Activated CD4-positive, alpha-beta T cell treated with anti-CD3 and anti-CD28 coated beads for 1 hour (primary cell): ENCODE data around the gene ODAD2.
"Not testable (repeated sequence)": the region's sequence is repeated elsewhere in the genome, so short reads cannot be mapped to it uniquely, and the experiment has no call there.

ENCODE experiments used
- DNase-seq: peaks from one replicate; pipeline ENCODE4 v3.0.0-alpha.2; 2020

The ODAD2 gene, protein sequence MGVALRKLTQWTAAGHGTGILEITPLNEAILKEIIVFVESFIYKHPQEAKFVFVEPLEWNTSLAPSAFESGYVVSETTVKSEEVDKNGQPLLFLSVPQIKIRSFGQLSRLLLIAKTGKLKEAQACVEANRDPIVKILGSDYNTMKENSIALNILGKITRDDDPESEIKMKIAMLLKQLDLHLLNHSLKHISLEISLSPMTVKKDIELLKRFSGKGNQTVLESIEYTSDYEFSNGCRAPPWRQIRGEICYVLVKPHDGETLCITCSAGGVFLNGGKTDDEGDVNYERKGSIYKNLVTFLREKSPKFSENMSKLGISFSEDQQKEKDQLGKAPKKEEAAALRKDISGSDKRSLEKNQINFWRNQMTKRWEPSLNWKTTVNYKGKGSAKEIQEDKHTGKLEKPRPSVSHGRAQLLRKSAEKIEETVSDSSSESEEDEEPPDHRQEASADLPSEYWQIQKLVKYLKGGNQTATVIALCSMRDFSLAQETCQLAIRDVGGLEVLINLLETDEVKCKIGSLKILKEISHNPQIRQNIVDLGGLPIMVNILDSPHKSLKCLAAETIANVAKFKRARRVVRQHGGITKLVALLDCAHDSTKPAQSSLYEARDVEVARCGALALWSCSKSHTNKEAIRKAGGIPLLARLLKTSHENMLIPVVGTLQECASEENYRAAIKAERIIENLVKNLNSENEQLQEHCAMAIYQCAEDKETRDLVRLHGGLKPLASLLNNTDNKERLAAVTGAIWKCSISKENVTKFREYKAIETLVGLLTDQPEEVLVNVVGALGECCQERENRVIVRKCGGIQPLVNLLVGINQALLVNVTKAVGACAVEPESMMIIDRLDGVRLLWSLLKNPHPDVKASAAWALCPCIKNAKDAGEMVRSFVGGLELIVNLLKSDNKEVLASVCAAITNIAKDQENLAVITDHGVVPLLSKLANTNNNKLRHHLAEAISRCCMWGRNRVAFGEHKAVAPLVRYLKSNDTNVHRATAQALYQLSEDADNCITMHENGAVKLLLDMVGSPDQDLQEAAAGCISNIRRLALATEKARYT

DNA sequence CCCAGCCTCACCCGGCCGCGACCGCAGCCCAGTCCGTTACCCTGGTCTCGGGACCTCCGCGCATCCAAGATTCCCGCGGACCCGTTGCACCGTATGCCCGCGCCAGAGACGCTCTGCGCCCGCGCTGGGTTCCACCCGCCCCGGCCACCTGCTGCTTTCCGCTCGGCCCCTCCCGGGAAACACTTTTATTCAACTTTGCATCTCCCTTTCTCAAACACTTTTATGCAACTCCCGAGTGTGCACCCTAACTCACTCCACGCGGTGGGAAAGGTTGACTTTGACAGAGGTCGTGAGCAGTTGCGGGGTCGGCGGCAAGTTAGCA, at the start of gene ODAD2:
ODAD2 (minus strand) TSS at position 126 of the 322 bp plus-strand sequence. CDS start 3,937 bp downstream, outside the sequence.
- no peak for DNase-seq

DNA sequence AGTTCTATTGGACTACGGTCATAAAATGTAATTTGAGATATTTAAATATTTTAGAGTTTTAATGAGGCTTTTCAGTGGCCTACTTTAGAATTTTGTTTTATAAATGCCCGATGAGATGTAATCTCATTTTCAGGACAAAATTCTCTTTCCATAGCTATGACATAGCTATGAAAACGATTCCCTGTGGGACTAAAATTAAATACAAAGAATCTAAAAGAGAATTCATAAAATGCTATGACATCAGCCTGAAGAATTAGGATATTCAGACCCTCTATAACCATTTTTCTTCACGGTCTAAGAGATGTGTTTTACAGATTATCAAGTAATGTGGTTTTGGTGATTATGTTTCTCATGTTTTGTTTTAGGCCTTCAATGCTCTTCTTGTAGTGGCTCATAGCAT, 48.2 kb upstream of the ODAD2 start:
- no peak for DNase-seq

DNA sequence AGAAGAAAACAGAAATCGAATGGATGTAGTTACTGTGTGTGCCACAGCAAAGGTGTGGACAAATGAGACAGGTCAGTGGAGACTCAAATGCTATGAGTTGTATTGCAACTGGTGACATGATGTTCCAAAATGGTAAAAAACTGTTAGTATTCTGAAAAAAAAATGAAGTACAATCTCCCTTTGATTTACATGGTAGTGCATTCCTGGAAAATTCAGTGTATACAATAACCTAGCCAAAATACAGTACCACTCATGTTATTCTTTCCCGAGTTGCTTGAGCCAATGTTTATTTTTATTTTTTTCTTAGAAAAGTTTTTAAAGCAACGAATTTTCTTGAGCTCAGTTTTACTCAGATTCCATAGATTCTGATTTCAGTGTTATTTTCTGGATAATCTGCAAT, 47.7 kb upstream of the ODAD2 start:
- no peak for DNase-seq

DNA sequence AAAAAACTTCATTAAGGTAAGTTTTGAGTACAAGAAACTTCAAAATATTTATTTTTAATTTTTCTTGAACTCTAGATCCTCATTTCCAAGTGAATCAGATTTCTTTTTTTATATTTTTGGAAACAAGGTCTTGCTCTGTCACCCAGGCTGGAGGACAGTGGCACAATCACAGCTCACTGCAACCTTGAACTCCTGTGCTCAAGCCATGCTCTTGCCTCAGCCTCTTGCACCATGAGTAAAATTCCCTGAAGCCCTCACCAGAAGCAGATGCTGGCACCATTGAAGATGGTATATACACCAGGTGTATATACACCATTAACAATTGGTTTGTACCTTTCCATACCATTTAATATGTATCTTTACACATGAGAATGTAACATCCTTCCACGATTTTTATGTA, 45.1 kb upstream of the ODAD2 start:
- no peak for DNase-seq

DNA sequence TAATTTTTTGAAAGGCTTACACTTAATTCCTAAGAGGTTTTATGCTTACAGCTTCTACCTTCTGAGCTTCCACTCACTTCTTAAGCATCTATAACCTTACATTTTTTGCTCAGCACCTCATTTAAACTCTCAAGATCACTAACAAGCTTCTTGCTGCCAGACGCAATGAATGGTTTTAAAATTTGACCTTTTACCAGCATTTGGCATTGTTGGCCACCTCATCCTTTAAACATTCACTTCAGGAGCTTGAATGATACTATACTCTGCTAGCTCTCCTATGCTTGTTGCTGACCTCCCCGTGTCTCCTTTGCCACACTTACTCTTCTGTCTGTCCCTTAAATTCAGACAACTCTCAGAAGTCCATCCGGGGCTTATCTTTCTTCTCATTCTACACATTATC, 37.7 kb upstream of the ODAD2 start:
- no peak for DNase-seq

DNA sequence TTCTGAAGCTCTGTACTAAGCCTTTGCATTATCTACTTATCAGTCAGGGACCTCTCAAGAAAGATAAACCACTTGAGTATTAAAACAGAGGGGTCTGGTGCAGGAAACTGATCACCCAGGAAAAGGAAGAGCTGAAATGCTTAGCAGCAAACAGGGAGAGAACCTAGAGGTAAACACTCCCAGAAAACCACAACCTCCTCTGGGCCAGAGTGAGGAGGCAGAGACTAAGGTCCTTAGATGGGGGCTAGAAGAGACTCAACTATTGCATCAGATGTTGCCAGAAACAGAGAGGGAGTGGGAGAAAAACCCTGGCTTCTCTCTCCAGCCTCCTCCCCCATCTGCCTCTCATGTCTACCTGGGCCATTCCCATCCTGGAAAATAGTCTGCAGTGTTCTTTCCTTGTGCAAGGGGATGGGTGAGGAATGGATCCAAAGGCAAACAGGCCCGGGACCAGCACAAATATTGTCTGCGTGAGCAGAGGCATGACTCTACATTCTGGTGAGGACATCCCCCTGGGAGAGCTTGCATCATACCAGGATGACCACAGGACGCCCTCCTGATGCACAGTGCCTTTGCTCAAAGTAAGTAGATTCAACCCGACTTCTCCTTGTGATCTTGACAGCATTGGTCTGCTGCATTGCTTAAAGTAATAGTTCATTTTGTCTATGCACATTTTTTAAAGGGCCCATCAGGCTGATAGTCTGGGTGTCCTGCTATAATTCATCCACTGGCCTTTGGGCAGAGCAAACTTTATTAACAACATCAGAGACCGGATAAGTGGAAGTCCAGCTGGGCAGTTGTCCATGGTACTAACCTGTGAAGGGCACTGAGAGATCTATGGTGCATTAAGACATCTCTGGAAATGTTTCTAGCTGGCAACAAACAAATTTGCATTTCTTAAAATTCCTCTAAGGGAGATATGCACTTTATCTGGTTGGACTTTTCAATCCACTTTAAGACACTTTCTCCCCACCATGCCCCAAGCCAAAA, 22.4 kb upstream of the ODAD2 start:
- DNase-seq = no peak

DNA sequence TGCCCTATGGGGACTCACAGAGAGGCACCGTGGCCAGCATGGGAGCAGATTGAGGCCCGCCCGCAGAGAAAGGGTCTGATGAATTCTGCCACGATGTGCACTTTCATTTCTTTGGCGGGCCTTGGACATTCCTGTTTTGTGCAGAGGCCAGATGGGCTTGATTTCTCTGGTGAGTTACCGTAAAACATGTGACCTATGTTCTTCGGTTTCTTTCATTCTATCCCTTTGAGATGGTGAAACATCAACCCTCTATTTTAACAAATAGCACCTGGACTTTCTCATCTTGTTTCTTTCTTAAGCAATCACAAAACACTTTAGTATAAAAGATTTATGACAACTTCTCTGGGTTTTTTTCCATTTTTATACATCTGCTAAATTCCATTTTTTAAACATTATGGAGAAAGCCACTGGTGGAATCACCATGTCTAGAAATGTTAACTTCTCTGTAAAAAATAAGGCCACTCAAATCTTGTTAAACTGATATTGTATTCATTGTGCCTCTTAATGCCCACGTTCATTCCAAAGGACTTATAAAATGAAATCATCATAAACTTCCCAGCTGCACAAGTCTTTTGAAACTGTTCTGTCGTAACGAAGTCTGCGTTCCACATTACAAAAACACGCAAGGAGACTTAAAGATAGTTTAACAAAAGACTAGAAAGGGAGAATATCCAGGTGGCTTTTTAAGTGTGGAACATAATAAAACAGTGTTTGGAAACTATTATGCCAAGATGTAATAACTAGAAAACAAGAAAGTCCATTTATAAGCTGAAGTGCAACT, 21.4 kb upstream of the ODAD2 start:
- DNase-seq = no peak

DNA sequence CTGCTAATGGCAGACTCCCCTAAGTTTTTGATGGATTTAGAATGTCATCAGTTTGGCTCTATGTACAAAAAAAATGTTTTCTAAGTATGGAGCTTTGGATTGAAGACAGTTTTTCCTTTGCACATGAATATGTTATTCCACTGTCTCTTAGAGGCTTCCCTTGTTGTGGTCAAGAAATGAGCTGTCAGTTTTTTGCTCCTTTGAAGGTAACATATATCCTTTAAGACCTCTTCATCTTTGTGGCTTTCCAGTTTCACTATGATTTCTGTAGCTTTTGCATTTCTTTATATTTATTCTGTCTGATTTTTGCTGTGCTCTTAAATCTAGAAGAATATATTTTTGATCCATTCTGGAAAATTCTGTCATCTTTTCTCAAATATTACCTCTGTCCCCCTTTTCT, 15.8 kb upstream of the ODAD2 start:
- DNase-seq = no peak

DNA sequence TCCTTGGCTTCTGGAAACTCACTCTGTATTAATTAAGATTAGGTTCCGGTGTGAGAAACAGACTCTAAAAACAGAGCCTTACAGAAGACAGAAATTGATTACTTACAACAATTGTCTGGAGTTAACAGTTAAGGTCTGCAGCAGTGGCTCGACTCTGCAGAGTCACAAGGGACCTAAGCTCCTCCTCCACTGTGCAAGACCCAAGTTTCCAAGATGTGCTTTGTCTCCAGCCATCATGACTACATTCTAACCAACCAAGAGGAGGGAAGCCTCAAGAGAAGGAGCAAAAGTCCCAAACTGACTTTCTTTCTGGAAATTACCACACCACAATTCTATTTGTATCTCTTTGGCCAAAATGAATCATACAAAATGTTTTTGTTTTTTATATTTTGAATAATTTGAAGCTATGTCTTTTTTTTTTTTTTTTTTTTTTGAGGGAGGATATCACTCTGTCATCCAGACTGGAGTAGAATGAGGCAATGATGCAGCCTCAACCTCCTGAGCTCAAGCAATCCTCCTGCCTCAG, 14.2 kb upstream of the ODAD2 start:
- DNase-seq = no peak

DNA sequence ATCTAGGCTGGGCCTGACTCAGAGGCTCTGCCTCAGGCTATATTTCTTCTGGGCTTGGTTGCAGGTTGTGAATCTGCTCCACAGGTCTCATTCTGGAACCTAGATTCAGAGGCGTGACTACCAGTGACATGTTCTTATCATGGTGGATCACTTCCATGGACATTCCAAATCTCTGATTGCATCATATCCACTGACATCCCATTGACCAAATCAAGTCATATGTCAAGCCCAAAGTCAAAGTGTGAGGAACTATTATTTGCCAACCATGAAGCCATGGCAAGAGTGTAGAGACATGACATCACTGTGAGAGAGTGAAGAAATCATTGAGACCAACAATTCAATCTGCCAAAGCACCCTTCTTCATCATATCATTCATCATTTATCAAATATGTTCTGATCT, 11.9 kb upstream of the ODAD2 start:
- no peak for DNase-seq

DNA sequence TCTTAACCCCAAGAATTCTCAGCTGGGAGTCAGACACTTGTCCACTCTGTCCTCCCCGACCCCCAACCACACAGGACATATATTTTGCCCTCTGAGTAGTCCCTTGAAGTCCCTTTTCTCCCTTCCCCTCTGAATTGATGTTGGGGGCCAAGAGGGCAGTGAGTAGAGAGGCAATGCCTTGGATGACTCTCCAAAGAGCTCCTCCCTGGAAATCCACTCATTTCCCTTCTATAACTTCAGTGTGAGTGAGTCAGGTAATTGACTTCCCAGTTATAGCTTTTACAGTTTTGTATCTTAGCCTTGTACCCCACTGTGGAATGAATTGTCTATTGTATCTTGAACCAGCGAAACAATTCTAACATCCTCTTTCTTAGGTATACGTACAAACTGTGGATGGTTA, 9.2 kb upstream of the ODAD2 start:
- DNase-seq = no peak

DNA sequence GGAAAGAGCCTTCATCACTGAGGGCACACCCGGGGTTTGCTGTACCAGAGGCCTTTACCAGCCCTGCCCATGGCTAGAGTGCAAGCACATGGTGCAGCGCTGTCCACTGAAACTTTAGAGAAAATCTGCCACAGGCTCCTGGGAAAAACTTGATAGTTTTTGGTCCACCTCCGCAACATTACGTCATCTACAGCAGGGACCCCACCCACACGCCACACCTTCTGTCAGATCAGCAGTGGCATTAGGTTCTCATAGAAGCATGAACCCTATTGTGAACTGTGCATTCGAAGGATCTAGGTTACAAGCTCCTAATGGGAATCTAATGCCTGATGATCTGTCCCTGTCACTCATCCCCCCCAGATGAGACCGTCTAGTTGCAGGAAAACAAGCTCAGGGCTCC, 2.5 kb upstream of the ODAD2 start:
- no peak for DNase-seq

DNA sequence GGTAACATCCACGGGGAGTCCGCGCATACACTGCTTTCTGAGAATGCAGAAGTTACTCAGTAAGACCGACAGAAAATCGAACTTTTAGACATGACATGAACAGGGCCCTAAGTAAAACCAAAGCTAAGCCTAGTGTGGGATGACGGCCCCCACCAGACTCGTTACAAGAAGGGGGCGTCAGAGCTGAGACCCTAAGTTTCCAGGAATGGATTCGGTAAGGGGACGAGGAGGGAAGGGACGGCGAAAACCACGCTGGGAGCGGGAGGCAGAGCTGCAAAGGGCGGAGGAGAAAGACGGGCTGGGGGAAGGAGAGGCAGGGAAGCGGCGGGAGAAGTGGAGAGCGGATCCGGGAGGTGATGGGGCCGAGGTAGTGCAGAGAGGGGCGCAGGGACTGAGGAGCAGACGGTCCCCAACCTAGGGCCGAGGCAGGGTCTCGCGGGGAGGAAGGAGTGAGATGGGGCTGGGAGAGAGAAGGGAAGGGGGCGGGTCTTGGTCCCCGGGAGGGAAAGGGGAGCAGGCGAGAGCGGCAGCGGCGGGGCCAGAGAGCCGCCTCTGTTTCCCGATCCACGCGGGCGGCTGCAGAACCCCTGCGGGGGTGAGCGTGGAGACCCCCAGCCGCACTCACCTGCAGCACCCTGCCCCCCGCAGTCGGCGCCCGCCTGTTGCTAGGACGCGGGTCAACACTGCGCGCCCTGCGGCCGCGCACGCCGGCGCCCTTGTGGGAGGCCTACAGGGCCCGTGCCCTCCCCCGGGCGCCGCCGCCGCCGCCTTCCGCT, 513 bp downstream of the ODAD2 start:
- no peak for DNase-seq

DNA sequence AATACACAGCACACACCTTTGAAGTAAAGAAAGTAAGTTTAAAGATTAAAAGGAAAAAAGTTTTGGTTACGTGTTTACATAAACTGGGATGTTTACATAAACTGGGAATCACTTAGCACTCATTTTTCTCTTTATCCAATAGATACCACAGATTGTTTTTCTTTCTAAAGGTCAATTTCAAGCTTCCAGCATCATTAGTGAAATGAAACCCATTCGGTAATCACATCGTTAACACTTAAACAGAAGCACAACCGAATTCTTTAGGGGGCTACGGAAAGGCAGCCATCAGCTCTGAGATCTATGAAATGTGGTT, 1.1 kb downstream of the ODAD2 start:
- DNase-seq = no peak

DNA sequence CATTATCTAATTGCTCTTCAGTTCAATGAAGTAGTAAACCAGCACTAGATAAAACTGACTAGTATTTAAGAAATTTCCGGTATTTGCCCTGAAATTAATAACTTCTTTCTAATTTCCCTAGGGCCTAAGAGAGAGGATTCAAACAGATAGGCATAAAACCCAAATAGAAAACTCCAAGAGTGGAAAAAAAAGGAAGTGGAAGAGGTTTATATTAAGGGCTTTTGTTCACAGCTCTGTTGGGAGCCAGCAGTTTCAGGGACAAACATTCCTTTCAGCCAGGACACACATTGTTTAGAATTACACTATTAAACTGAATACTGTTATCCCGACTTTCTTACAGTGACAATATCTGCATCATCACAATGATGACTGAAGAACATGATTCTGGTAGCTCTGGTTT, 3.6 kb downstream of the ODAD2 start:
- no peak for DNase-seq

DNA sequence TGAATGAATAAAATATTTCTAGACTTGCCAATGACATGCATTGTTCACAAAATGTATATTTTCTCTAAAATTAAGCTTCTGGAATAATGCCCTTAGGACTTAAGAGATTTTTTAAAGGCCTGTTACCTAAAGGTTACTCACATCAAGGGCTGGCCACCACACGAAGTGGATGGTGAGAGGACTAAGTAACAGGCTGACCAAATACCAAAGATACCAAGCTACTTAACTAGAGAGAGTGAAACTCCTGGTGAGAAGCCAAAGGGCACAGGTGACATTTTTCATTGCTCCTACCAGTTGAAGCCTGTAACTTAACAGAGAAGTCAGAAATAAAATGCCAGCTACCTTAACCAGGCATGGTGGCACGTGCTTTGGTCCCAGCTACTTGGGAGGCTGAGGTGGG, 9.5 kb downstream of the ODAD2 start:
- DNase-seq = not testable (repeated sequence)

DNA sequence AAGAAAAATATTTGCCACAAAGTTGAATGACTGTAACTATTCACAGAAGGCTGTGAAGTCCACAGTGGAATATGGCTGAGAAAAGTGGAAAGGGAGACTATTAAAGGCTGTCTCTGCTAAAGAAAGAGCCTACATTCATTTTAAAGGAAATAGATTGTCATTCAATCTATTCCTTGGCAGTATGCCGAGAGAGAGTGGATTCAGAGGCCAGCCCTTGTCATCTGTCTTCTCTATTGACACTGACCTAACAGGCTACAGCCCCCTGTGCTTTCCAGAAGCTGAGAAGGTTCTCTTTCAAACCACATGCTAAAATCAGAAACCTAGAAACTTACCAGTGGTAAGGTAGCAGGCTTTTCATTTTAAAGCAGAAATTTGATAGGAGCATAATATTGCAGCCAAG, 12.1 kb downstream of the ODAD2 start:
- DNase-seq = no peak

DNA sequence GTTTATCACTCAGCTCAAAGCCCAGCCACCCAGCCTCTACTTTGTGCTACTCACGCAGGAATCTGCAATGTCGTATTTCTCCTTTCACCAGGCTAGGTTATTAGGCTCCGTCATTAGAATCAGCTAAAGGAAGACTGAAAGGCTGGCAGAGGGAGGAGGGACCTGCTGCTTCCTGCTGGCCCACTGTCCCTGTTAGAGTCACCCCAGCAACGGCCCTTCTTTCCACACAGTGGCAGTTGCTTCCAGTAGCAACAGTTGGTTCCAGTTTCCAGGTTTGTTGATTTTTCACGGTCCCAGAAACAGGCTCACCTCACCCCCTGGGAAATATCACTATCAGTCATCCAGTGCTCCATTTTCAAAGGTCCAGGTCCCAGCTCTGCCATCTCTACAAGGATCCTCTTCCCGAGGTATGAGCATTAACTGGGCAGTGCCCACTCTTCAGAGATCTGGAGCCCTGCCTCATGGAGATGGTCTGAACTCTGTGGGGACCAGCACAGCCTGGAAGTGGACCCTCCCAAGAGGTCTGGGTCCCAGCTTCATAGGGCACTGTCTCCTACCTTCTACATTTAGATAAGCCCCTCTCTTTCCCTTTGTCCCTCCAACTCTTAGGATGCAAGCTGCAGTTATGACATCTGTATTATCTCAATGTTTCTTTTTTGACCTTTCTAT, 15.9 kb downstream of the ODAD2 start:
- DNase-seq = no peak

DNA sequence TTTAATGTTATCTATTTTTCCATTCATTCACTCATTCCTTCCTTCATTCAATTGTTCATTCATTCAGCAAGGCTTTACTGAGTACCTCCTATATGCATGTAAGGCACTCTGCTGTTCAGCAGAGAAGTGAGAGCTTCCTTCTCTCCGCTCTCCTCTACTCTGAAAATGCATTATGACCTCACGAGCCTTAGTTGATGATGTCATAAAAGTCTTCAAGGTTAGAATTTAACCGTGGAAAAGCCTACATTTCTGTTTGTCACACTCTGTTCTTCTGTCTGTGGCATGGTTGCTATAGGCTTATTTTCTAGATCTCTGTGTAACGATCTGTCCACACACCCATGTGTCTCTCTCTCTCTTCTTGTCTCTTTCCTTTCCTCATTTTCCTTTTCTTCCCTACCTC, 17.1 kb downstream of the ODAD2 start:
- DNase-seq = no peak

DNA sequence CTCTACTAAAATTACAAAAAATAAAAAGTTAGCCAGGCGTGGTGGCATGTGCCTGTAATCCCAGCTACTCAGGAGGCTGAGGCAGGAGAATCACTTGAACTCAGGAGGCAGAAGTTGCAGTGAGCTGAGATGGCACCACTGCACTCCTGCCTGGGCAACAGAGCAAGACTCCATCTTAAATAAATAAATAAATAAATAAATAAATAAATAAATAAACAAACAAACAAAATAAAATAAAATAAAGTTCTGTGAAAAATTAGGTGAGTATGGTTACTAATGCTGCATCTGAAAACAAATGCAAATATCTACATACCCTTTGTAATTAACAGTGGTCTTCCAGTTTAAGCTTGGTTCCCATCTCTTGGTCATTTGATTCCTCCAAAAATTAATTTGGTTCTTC, 28.1 kb downstream of the ODAD2 start:
- not testable (repeated sequence) for DNase-seq
